Stomach (tissue), 9 donors: ENCODE measurements around the gene KCNK2. TPM values are rescaled to one million over a fixed set of nuclear protein-coding genes. Genes with fewer than 3 reads are reported as not detected.

ENCODE experiments used
- DNase-seq, 2 donors: peaks; one replicate each; pipeline versions ENCODE4 v3.0.0 to v3.0.0-alpha.2; 2013 to 2019
- H3K27ac ChIP-seq, 5 donors: fragments of 200-600 bp in 4 of 5; sonication (generic) in 4 of 5; one replicate each; pipeline ENCODE4 v1.5.1; 2013 to 2019; ENCODE audit warnings: mild to moderate bottlenecking in 1 of 5, moderate library complexity in 1 of 5
- H3K27me3 ChIP-seq, 3 donors: fragments of 200-600 bp; sonication (generic); one replicate each; pipeline ENCODE4 v1.5.1; 2017 to 2019; ENCODE audit warnings: mixed run types in 1 of 3
- H3K36me3 ChIP-seq, 4 donors: fragments of 200-600 bp; sonication (generic); 1 replicate in 3 of 4; 2 replicates in 1 of 4; pipeline ENCODE4 v1.5.1; 2016 to 2019
- H3K4me1 ChIP-seq, 4 donors: fragments of 200-600 bp; sonication (generic); one replicate each; pipeline ENCODE4 v1.5.1; 2016 to 2019
- H3K4me3 ChIP-seq, 4 donors: fragments of 200-600 bp; sonication (generic) in 3 of 4; one replicate each; pipeline ENCODE4 v1.5.1; 2016 to 2019; ENCODE audit warnings: mild to moderate bottlenecking in 1 of 4
- H3K9me3 ChIP-seq, 4 donors: fragments of 200-600 bp; sonication (generic); one replicate each; pipeline ENCODE4 v1.5.1; 2016 to 2019
- CTCF ChIP-seq, 7 experiments: fragments of 450-650 bp in 4 of 7; fragments of 200-600 bp in 3 of 7; sonication (generic) in 3 of 7; IDR thresholded peaks; one replicate each; pipeline ENCODE4 v1.5.1; 2016 to 2019; ENCODE audit warnings: antibody characterized with exemption in 7 of 7, control low read depth in 2 of 7, mild to moderate bottlenecking in 1 of 7
- EP300 ChIP-seq: sonication (generic); formaldehyde crosslinking; IDR thresholded peaks from one replicate; pipeline ENCODE4 v1.6.1; 2017; ENCODE audit warnings: antibody characterized with exemption
- POLR2A ChIP-seq, 4 donors: fragments of 450-650 bp; IDR thresholded peaks; one replicate each; pipeline ENCODE4 v1.6.1; 2016; ENCODE audit warnings: antibody characterized with exemption in 4 of 4, control low read depth in 2 of 4, mild to moderate bottlenecking in 1 of 4, moderate library complexity in 1 of 4
- POLR2AphosphoS5 ChIP-seq, 3 donors: sonication (generic); formaldehyde crosslinking; IDR thresholded peaks; one replicate each; pipeline ENCODE4 v1.6.1; 2016; ENCODE audit warnings: antibody characterized with exemption in 3 of 3
- WGBS, 5 donors: extraction: QIAGEN DNeasy Blood & Tissue Kit in 3 of 5; methylation state at CpG; one replicate each; pipeline versions ENCODE4 v1.1.5 to v1.1.7; 2013 to 2018; 5-methylcytosine and 5-hydroxymethylcytosine counted together
- intact Hi-C: fragments of 100-400 bp; cut with DNase I; formaldehyde crosslinking; loops from one replicate; pipeline ENCODE4 v1.15.1; 2023; ENCODE audit warnings: low total_unique reads
- polyA plus RNA-seq, 3 donors: library from polyadenylated mRNA; stranded (reverse); fragments of 200-250 nt; gene quantifications; one replicate each; pipeline ENCODE4 v1.2.3, GENCODE V29; 2013
- total RNA-seq, 5 donors: library from RNA; depleted of rRNA; stranded (reverse); fragments of >200 nt; gene quantifications; one replicate each; pipeline versions ENCODE4 v1.1.0 to v1.2.3, GENCODE V29; 2014 to 2016
- donor health status: healthy with polysubstance abuse.
- donor health status: Bipolar disorder and iron deficiency.
- donor health status: healthy.

The KCNK2 gene
- total and polyA plus RNA-seq, 8 donors = 0.40 to 48.7 (median 3.6) TPM; not detected in 2

- Histone ChIP-seq H3K36me3 (no peaks in the 10 kb centered on the region), H3K4me1 (no peaks in the 10 kb centered on the region), H3K27me3 (no peaks in the 10 kb centered on the region), H3K27ac (no peak overlapping the region), H3K4me3 (no peak overlapping the region), H3K9me3 (no peaks in the 10 kb centered on the region)
- no peak for DNase-seq
- no peak for TF ChIP-seq EP300
- no peak for TF ChIP-seq CTCF (IDR thresholded peaks at IDR 0.05)
- no peak for TF ChIP-seq POLR2AphosphoS5 (IDR thresholded peaks at IDR 0.05)
- TF ChIP-seq POLR2A (IDR thresholded peaks at IDR 0.05) = no peak
- intact Hi-C loops = no loop called here
Measured at GRCh38 chr1:215219372-215219771, 136.8 kb downstream of the KCNK2 start.

GRCh38 chr1:215220346-215220745 lies 137.8 kb downstream of the KCNK2 start:
- no peak for DNase-seq
- H3K27ac ChIP-seq = no peak overlapping the region
- TF ChIP-seq EP300 = no peak
- TF ChIP-seq POLR2AphosphoS5 (IDR thresholded peaks at IDR 0.05) = no peak
- no peak for TF ChIP-seq CTCF (IDR thresholded peaks at IDR 0.05)
- no peak for TF ChIP-seq POLR2A (IDR thresholded peaks at IDR 0.05)
- H3K4me1 ChIP-seq = no peaks in the 10 kb centered on the region
- no peak overlapping the region for H3K4me3 ChIP-seq
- no peaks in the 10 kb centered on the region for H3K36me3 ChIP-seq
- H3K27me3 ChIP-seq = no peaks in the 10 kb centered on the region
- 89 to 93% (median 90%) methylated on average over 4 of the region's 4 CpGs for WGBS, 5 donors
- intact Hi-C loops = no loop called here
- H3K9me3 ChIP-seq = no peaks in the 10 kb centered on the region

- Histone ChIP-seq H3K9me3 (no peaks in the 10 kb centered on the region), H3K27ac (no peak overlapping the region), H3K4me1 (no peaks in the 10 kb centered on the region), H3K4me3 (no peak overlapping the region), H3K27me3 (no peaks in the 10 kb centered on the region), H3K36me3 (no peaks in the 10 kb centered on the region)
- WGBS, 5 donors = 82 to 90% (median 86%) methylated on average over 2 of the region's 2 CpGs
- no peak for DNase-seq
- intact Hi-C loops = no loop called here
- no peak for TF ChIP-seq POLR2AphosphoS5 (IDR thresholded peaks at IDR 0.05)
- TF ChIP-seq CTCF (IDR thresholded peaks at IDR 0.05) = no peak
- no peak for TF ChIP-seq EP300
- no peak for TF ChIP-seq POLR2A (IDR thresholded peaks at IDR 0.05)
Measured at GRCh38 chr1:215226757-215227156, 144.2 kb downstream of the KCNK2 start.

GRCh38 chr1:215228193-215228592 lies 145.7 kb downstream of the KCNK2 start:
- Histone ChIP-seq H3K27ac (no peak overlapping the region), H3K9me3 (no peaks in the 10 kb centered on the region), H3K27me3 (no peaks in the 10 kb centered on the region), H3K4me1 (no peaks in the 10 kb centered on the region), H3K4me3 (no peak overlapping the region), H3K36me3 (no peaks in the 10 kb centered on the region)
- TF ChIP-seq EP300 = no peak
- TF ChIP-seq POLR2A (IDR thresholded peaks at IDR 0.05) = no peak
- no peak for TF ChIP-seq CTCF (IDR thresholded peaks at IDR 0.05)
- no peak for TF ChIP-seq POLR2AphosphoS5 (IDR thresholded peaks at IDR 0.05)
- DNase-seq = no peak
- 79 to 87% (median 85%) methylated on average over 6 of the region's 6 CpGs for WGBS, 5 donors
- intact Hi-C loops = no loop called here
